Nephron progenitor cell (in vitro differentiated cells): ENCODE measurements around the gene CD109.
"Not testable (repeated sequence)": the region's sequence is repeated elsewhere in the genome, so short reads cannot be mapped to it uniquely, and the experiment has no call there.

Experiments
- DNase-seq: peaks from one replicate; pipeline ENCODE4 v3.0.0; 2021
- H3K27ac Mint-ChIP-seq: 2 replicates; pipeline ENCODE4 v1.8.0; 2021; ENCODE audit warnings: mild to moderate bottlenecking, moderate library complexity, mixed read lengths
- H3K27me3 Mint-ChIP-seq: 2 replicates; pipeline ENCODE4 v1.8.0; 2021; ENCODE audit warnings: mild to moderate bottlenecking, low read depth, mixed read lengths; ENCODE audit not compliant: poor library complexity
- H3K36me3 Mint-ChIP-seq: 2 replicates; pipeline ENCODE4 v1.8.0; 2021; ENCODE audit warnings: low read depth, mixed read lengths
- H3K4me1 Mint-ChIP-seq: 2 replicates; pipeline ENCODE4 v1.8.0; 2021; ENCODE audit warnings: mixed read lengths
- H3K4me3 Mint-ChIP-seq: 2 replicates; pipeline ENCODE4 v1.8.0; 2021; ENCODE audit warnings: mild to moderate bottlenecking, moderate library complexity, mixed read lengths
- H3K9me3 Mint-ChIP-seq: 2 replicates; pipeline ENCODE4 v1.8.0; 2021; ENCODE audit warnings: mild to moderate bottlenecking, moderate library complexity, mixed read lengths
- TF ChIP-seq, protein P1 (sequence below): fragments of 200-600 bp; sonication (generic); IDR thresholded peaks from 2 replicates; pipeline ENCODE4 v1.5.0; 2021; ENCODE audit warnings: antibody characterized with exemption

CD109 gene

DNA sequence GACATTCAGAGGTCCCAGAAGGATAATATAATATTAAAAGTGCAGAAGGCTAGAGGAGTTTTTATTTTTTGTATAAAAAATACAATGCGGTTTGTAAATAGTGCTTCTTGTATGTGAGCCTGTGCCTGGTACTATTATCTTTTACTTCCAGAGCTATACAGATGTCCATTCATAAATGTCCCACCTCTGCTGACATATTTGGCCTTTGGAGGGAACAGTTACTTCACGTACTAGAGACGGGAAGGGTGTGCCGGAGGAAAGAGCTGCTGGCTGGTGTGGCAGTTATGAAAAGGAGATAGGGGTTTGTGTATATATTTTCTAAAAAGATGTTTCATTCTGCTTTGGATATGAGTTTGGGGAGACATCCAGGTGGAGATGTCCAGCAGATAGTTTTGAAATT is 8.8 kb downstream of the CD109 start:
- H3K9me3 Mint-ChIP-seq, result no peaks in the 10 kb centered on the region
- no peaks in the 10 kb centered on the region for H3K36me3 Mint-ChIP-seq
- no peak overlapping the region for H3K27ac Mint-ChIP-seq
- H3K4me1 Mint-ChIP-seq, result no peaks in the 10 kb centered on the region
- TF ChIP-seq, protein P1, sequence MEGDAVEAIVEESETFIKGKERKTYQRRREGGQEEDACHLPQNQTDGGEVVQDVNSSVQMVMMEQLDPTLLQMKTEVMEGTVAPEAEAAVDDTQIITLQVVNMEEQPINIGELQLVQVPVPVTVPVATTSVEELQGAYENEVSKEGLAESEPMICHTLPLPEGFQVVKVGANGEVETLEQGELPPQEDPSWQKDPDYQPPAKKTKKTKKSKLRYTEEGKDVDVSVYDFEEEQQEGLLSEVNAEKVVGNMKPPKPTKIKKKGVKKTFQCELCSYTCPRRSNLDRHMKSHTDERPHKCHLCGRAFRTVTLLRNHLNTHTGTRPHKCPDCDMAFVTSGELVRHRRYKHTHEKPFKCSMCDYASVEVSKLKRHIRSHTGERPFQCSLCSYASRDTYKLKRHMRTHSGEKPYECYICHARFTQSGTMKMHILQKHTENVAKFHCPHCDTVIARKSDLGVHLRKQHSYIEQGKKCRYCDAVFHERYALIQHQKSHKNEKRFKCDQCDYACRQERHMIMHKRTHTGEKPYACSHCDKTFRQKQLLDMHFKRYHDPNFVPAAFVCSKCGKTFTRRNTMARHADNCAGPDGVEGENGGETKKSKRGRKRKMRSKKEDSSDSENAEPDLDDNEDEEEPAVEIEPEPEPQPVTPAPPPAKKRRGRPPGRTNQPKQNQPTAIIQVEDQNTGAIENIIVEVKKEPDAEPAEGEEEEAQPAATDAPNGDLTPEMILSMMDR, result no peak
- H3K4me3 Mint-ChIP-seq, result no peak overlapping the region
- no peak for DNase-seq
- H3K27me3 Mint-ChIP-seq, result no peaks in the 10 kb centered on the region

DNA sequence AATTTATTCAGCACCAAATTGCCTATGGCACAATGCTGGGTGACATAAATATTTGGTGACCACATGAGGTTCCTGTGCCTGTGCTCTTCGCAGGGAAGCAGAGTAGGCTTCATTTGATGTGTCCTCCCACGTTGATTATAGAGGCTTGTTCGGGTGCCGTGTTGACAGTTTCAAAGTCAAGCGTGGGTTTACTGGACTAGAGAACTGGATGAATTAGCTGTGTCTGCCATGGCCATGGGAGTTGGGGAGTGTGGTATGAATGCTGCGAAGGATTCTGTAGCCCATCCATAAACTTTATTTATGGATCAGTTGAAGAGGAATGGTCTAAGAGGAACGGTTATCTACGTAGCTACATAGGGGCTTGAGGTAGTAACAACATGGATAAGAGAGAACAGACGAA is 11.0 kb downstream of the CD109 start:
- no peak overlapping the region for H3K27ac Mint-ChIP-seq
- H3K9me3 Mint-ChIP-seq, result no peaks in the 10 kb centered on the region
- H3K27me3 Mint-ChIP-seq, result no peaks in the 10 kb centered on the region
- DNase-seq, result no peak
- TF ChIP-seq, protein P1, result no peak
- H3K4me3 Mint-ChIP-seq, result no peak overlapping the region
- no peaks in the 10 kb centered on the region for H3K36me3 Mint-ChIP-seq
- no peaks in the 10 kb centered on the region for H3K4me1 Mint-ChIP-seq

DNA sequence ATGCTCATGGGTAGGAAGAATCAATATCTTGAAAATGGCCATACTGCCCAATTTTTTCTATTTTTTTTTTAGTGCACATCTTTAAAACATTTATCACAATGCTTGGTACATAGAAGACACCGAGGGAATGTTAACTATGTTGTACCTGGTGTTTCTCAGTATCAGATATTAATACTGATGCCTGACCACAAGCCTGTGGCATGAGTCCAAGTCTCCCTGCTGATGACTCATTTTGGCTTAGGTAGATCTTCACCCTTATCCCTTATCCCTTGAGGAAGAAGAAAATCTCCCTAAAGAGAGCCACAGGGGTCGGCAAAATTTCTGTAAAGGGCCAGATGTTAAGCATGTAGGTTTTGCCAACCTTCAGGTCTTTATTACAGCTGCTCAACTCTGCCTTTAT is 14.5 kb downstream of the CD109 start:
- TF ChIP-seq, protein P1, result no peak
- Mint-ChIP-seq H3K9me3 (no peaks in the 10 kb centered on the region), H3K4me3 (no peak overlapping the region), H3K4me1 (peaks cover 9% of the 10 kb centered on the region), H3K27ac (no peak overlapping the region), H3K27me3 (no peaks in the 10 kb centered on the region), H3K36me3 (no peaks in the 10 kb centered on the region)
- DNase-seq, result no peak

DNA sequence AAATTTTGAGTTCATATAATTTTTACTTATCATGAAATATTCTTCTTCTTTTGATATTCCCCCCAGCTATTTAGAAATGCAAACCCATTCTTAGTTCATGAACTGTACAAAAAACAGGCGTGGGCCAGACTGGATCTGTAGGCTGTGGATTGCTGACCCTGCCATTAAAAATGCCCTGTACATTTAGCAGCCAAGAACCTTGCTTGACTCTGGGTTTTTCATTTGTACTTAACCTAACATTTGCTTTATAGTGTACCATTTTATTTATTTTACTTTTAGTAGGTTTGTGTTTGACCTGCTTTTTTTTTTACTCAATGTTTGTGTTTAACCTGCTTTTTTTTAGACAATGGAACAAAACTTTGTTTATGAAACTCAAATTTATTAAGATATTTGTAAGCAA is 14.9 kb downstream of the CD109 start:
- H3K27me3 Mint-ChIP-seq, result no peaks in the 10 kb centered on the region
- H3K36me3 Mint-ChIP-seq, result no peaks in the 10 kb centered on the region
- peaks cover 9% of the 10 kb centered on the region for H3K4me1 Mint-ChIP-seq
- no peak overlapping the region for H3K27ac Mint-ChIP-seq
- DNase-seq, result no peak
- TF ChIP-seq, protein P1, result no peak
- no peaks in the 10 kb centered on the region for H3K9me3 Mint-ChIP-seq
- H3K4me3 Mint-ChIP-seq, result no peak overlapping the region

DNA sequence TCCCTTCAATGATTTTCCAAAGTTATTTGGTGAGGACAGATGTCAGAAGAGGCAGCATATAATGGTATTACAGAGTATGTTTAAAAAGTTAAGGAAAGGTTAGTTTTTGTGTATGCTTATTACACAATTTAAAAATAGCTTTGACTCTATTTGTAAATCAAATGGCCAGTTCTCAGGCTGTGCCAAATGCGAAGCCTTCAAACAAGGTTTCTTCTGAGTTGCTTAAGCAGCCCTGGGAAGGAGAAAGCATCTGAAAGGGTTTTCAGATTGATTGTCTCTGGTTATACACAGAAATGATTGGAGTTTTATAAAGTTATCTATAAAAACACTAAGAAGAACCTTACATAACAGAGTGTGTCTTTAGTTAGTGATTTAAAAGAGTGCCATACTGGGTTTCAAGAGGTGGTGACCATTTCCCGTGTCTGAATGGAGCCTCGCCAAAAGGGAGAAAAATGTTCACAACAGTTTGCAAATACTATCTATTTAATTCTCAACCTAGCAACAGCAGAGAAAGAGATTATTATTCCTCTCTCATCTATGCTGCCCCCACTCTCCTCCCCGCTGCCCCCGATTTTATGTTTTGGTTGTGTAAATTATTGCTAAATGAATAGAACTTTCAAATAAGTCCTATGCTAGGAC is 16.7 kb downstream of the CD109 start:
- TF ChIP-seq, protein P1, result no peak
- Mint-ChIP-seq H3K4me3 (no peak overlapping the region), H3K4me1 (peaks cover 9% of the 10 kb centered on the region), H3K9me3 (peaks cover 7% of the 10 kb centered on the region), H3K27ac (no peak overlapping the region), H3K27me3 (no peaks in the 10 kb centered on the region), H3K36me3 (no peaks in the 10 kb centered on the region)
- DNase-seq, result no peak

DNA sequence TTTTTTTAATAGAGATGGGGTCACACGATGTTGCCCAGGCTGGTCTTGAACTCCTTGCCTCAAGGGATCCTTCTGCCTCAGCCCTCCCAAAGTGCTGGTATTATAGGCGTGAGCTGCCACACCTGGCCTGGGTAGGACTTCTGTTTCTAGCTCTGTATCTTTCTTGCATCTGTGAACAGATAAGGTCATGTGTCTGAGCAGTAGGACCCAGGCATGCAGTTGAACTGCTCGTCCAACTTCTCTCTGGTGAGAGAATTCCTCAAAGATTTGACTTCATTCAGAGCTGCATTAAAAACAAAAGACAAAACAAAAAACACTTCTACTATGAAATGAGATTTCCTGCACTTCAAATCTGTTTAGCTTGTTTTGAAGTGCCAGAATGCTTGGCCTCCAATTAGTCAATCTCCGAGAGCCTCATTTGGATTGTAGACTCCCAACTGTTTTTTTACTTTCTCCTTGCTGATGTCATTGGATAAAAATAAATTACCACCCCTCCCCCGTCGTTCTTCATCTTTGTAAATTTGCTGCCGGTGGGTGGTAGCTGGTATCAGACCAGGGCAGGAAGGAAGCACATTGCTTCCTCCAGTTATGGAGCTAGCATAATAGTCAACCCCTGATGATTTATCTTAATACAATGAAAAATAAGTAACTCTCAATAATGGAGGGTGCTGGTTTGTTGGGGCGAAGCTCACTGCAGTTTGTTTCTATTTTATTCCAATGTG is 17.6 kb downstream of the CD109 start:
- no peaks in the 10 kb centered on the region for H3K27me3 Mint-ChIP-seq
- no peak for DNase-seq
- TF ChIP-seq, protein P1, result no peak
- peaks cover 9% of the 10 kb centered on the region for H3K4me1 Mint-ChIP-seq
- H3K27ac Mint-ChIP-seq, result no peak overlapping the region
- H3K4me3 Mint-ChIP-seq, result no peak overlapping the region
- H3K36me3 Mint-ChIP-seq, result no peaks in the 10 kb centered on the region
- peaks cover 11% of the 10 kb centered on the region for H3K9me3 Mint-ChIP-seq

DNA sequence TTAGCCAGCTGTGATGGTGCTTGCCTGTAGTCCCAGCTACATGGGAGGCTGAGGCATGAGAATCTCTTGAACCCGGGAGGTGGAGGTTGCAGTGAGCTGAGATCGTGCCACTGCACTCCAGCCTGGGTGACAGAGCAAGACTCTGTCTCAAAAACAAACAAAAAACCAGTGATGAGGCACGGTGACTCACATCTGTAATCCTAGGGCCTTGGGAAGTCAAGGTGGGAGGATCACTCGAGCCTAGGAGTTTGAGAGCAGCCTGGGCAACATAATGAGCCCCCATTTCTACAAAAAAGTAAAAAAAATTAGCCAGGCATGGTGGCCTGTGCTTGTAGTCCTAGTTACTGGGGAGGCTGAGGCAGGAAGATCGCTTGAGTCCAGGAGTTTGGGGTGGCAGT is 19.1 kb downstream of the CD109 start:
- DNase-seq, H3K27ac Mint-ChIP-seq, H3K4me3 Mint-ChIP-seq, H3K4me1 Mint-ChIP-seq, H3K27me3 Mint-ChIP-seq, H3K36me3 Mint-ChIP-seq: not testable (repeated sequence)
- H3K9me3 Mint-ChIP-seq, result peaks cover 11% of the 10 kb centered on the region
